HEK293T (cell line): Measurements from ENCODE around the gene FAM107B.

Experiments
- CTCF ChIA-PET: fragments of 350-600 bp; formaldehyde crosslinking; extraction: SDS; loops from one replicate; lab custom pipeline; 2021; ENCODE audit warnings: antibody characterized with exemption, inconsistent platforms; lab: Yijun Ruan, JAX
- POLR2A ChIA-PET: fragments of 350-600 bp; formaldehyde crosslinking; extraction: SDS; loops from one replicate; lab custom pipeline; 2020; ENCODE audit warnings: antibody characterized with exemption, inconsistent platforms; lab: Yijun Ruan, JAX
- DNase-seq: peaks from one replicate; pipeline ENCODE4 v3.0.0; 2012; ENCODE audit warnings: mixed read lengths; ENCODE audit errors: extremely low spot score
- ARNT ChIP-seq: fragments of 450-650 bp; IDR thresholded peaks from 2 replicates; pipeline ENCODE4 v1.6.1; 2017; ENCODE audit warnings: mild to moderate bottlenecking
- BHLHE40 ChIP-seq: fragments of 450-650 bp; IDR thresholded peaks from 2 replicates; pipeline ENCODE4 v1.6.1; 2016; ENCODE audit warnings: mild to moderate bottlenecking, moderate library complexity, borderline replicate concordance
- CTBP1 ChIP-seq: fragments of 450-650 bp; IDR thresholded peaks from 2 replicates; pipeline ENCODE4 v1.6.1; 2016; ENCODE audit warnings: borderline replicate concordance
- ELF4 ChIP-seq: fragments of 450-650 bp; IDR thresholded peaks from 2 replicates; pipeline ENCODE4 v1.6.1; 2017; ENCODE audit warnings: antibody characterized with exemption
- FOXA1 ChIP-seq: fragments of 450-650 bp; IDR thresholded peaks from 2 replicates; pipeline ENCODE4 v1.6.1; 2016; ENCODE audit warnings: mild to moderate bottlenecking
- FOXK2 ChIP-seq: fragments of 450-650 bp; IDR thresholded peaks from 2 replicates; pipeline ENCODE4 v1.6.1; 2016; ENCODE audit warnings: mild to moderate bottlenecking
- FOXM1 ChIP-seq: fragments of 450-650 bp; IDR thresholded peaks from 2 replicates; pipeline ENCODE4 v1.6.1; 2017; ENCODE audit warnings: mild to moderate bottlenecking, borderline replicate concordance
- HDGF ChIP-seq: fragments of 450-650 bp; IDR thresholded peaks from 2 replicates; pipeline ENCODE4 v1.6.1; 2017; ENCODE audit warnings: antibody characterized with exemption, borderline replicate concordance
- L3MBTL2 ChIP-seq: fragments of 450-650 bp; conservative IDR thresholded peaks from 2 replicates; pipeline ENCODE4 v1.6.1; 2016; ENCODE audit warnings: mild to moderate bottlenecking
- LEF1 ChIP-seq: fragments of 450-650 bp; IDR thresholded peaks from 2 replicates; pipeline ENCODE4 v1.6.1; 2017; ENCODE audit warnings: mild to moderate bottlenecking, borderline replicate concordance
- NFRKB ChIP-seq: fragments of 450-650 bp; IDR thresholded peaks from 2 replicates; pipeline ENCODE4 v1.6.1; 2016; ENCODE audit warnings: mild to moderate bottlenecking, moderate library complexity
- SP1 ChIP-seq: fragments of 450-650 bp; IDR thresholded peaks from 2 replicates; pipeline ENCODE4 v1.6.1; 2017
- SUZ12 ChIP-seq: fragments of 450-650 bp; IDR thresholded peaks from 2 replicates; pipeline ENCODE4 v1.6.1; 2016; ENCODE audit warnings: mild to moderate bottlenecking
- TARDBP ChIP-seq: fragments of 450-650 bp; IDR thresholded peaks from 2 replicates; pipeline ENCODE4 v1.6.1; 2016
- ZNF384 ChIP-seq: fragments of 450-650 bp; IDR thresholded peaks from 2 replicates; pipeline ENCODE4 v1.6.1; 2016
- TF ChIP-seq, protein P1 (sequence below): fragments of 450-650 bp; IDR thresholded peaks from 2 replicates; pipeline ENCODE4 v1.6.1; 2016

The FAM107B gene

DNA sequence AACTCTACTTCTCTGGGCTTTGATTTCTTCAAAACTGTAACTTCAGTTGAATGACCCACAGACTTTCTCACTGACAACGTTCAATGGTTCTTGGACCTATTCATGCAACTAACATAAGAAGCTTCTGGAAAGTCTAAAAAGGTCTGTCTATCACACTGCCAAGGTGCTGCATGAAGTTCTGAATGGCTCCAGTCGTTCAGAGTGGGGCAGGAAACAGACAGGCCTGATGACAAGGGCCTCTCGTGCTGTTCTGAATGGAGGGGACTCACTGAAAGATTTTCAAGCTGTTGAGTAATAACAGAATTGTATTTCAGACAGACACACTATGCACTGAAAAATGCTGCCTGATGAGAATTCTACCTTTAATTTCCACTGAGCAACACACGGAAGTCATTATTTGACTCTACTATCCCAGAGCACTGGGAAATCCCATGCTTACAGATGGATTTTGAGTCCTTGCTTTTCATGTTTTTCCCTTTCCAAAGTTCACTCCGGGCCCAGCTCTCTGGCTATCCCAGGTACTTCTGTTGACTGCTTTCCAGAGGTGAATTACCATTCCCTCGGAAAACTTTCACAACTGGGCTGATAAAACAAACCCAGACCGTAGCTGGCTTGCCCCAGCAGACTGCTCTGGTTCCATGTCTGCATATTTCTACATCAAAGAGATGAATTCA lies 239.1 kb downstream of the FAM107B start:
- CTCF ChIA-PET = no interaction called here
- TF ChIP-seq BHLHE40 (no peak), SP1 (no peak), ZNF384 (no peak), FOXM1 (no peak), LEF1 (no peak), ELF4 (no peak), CTBP1 (no peak)
- TF ChIP-seq, protein P1, sequence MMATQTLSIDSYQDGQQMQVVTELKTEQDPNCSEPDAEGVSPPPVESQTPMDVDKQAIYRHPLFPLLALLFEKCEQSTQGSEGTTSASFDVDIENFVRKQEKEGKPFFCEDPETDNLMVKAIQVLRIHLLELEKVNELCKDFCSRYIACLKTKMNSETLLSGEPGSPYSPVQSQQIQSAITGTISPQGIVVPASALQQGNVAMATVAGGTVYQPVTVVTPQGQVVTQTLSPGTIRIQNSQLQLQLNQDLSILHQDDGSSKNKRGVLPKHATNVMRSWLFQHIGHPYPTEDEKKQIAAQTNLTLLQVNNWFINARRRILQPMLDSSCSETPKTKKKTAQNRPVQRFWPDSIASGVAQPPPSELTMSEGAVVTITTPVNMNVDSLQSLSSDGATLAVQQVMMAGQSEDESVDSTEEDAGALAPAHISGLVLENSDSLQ = no peak
- no peak for DNase-seq
- POLR2A ChIA-PET = no interaction called here

DNA sequence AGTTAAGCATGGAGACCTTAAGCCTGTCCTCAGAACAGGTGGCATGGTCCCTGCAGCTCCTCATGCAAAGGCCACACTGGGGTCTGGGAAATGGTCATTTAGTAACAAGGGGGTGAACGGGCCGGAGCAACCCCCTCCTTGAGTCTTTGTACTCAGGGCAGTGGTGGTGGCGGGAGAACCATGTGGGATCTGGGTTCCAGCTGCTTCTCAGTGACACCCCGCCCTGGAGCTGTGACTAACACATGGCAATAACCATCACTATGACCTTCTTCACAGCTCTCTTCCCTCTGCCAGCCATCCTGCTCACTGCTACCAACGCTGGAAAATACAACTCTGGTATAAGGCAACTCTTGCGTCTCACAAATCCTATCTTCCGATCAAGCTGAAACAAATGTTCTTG lies 240.5 kb downstream of the FAM107B start:
- no peak for DNase-seq
- TF ChIP-seq HDGF (no peak), LEF1 (no peak)
- CTCF ChIA-PET = interaction anchor here (0.6 kb wide), 1 partner anchor 286 kb away, joined by 5 read pairs; no protein-coding TSS in a partner anchor
- POLR2A ChIA-PET = no interaction called here

DNA sequence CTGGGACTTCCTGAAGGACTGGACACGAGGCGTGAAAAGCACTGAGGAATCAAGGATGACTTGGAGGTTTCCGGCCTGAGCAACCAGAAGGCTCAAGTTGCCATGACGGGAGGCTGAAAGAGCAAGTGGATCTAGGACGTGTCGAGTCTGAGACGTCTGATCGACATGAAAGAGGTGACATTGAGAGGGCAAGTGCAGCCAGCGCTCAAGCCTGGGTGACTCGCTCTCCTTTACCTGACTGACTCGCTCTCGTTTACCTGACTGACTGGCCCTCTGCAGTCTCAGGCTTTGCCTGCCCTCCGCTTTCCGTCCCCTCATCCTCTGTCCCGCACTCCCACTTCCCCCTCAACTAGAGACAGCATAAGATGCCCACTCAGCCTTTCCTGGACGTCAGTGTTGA lies 241.4 kb downstream of the FAM107B start:
- TF ChIP-seq ELF4 = no peak
- no peak for TF ChIP-seq FOXK2
- no peak for TF ChIP-seq L3MBTL2
- TF ChIP-seq, protein P1 = no peak
- no peak for TF ChIP-seq ARNT
- TF ChIP-seq TARDBP = no peak
- TF ChIP-seq BHLHE40 = no peak
- TF ChIP-seq HDGF = no peak
- no peak for TF ChIP-seq ZNF384
- no peak for TF ChIP-seq FOXA1
- no peak for TF ChIP-seq FOXM1
- no peak for TF ChIP-seq SP1
- TF ChIP-seq CTBP1 = no peak
- TF ChIP-seq SUZ12 = no peak
- no peak for TF ChIP-seq NFRKB
- no peak for TF ChIP-seq LEF1
- ChIA-PET POLR2A (no interaction called here), CTCF (interaction anchor here (0.6 kb wide), 1 partner anchor 53 kb away, joined by 4 read pairs; no protein-coding TSS in a partner anchor)
- DNase-seq = no peak

DNA sequence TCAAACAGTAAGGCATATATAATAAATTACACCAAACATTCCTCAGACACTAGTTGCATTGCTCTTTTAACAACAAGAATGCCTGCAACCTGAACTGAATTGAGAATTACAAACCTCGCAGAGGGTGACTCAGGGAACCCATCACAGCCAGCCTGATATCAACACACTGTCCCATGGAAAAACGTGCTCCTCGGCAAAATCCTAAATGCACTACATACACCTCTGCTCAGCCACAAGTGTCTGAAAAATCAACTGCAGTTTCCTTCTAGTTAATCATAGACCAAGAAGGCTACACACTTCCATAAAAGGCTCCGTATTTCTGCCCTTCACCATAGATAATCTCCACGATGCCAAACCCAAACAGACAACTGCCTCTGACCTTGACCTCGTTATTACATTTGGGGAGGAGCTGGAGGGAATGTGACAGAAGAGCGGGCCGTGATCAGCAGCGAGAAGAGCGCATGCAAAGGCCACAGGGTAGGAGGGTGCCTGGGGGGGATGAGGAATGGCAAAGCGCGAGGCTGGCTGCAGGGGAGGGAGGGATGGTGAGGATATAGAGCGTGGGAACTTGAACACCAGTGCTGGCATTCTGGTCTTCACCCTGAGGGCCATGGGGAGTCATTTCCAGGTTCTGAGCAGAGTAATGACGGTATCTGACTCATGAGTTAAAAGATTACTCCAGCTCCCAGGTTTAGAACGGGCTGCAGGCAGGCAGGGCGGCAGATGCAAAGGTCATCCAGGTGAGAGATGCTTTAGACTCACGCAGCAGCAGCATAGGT lies 242.0 kb downstream of the FAM107B start:
- TF ChIP-seq BHLHE40 (no peak), ZNF384 (no peak), NFRKB (no peak), L3MBTL2 (no peak), FOXM1 (no peak), FOXA1 (no peak), SP1 (no peak), TARDBP (no peak), LEF1 (no peak), CTBP1 (no peak)
- TF ChIP-seq, protein P1 = no peak
- CTCF ChIA-PET = interaction anchor here (0.6 kb wide), 1 partner anchor 53 kb away, joined by 4 read pairs; no protein-coding TSS in a partner anchor
- no peak for DNase-seq
- POLR2A ChIA-PET = no interaction called here

DNA sequence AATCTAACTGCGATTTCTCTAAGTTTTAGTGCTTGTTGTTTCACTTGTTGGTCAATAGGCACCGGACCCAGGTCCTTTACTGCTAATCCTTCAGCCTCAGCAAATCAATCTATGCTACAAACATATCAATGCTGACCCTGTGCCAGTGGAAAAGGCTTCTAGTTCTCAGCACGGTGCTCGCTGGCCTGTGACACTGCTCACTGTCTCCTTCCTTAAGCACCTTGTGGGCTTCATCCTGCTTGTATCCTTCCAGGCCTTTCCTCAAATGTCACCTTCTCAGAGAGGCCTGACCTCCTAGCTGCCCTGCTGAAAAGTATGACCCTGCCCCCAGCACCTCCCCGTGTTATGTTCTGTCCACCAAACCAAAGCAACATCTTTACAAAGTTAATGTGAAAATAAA lies 242.7 kb downstream of the FAM107B start:
- POLR2A ChIA-PET = no interaction called here
- TF ChIP-seq LEF1 (no peak), HDGF (no peak), FOXA1 (no peak), FOXK2 (no peak), CTBP1 (no peak), ELF4 (no peak), L3MBTL2 (no peak), SP1 (no peak), BHLHE40 (no peak), ARNT (no peak), NFRKB (no peak)
- TF ChIP-seq, protein P1 = no peak
- DNase-seq = no peak
- CTCF ChIA-PET = no interaction called here

DNA sequence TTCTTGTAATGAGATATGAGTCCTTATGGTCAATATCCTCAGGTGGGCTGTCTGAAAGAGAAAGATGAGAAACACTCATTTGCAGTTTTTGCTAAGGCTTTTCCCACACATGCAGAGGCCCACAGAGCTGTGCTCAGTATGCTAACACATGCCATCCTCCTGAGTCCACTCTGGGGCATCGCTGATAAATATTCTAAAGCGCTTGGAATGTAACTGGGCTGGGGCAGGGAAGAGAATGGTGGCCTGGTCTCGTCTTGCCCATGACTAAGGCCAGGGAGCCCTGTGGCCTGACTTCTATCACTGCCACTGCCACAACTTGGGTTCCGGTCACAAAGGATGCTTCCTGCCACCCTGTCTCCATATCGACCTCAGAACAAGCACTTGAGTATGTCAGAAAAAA lies 244.2 kb downstream of the FAM107B start:
- DNase-seq = no peak
- no peak for TF ChIP-seq LEF1
- ChIA-PET CTCF (no interaction called here), POLR2A (no interaction called here)
